K562 treated with DMSO at 1 percent for 12 hours (cell line): ENCODE results near the gene MLLT1. TPM values are rescaled to one million over a fixed set of nuclear protein-coding genes. Genes with fewer than 3 reads are reported as not detected.

Experiments used
- total RNA-seq: library from RNA; unstranded; fragments of 300-600 nt; gene quantifications from 2 replicates; pipeline ENCODE4 v1.2.3, GENCODE V29; 2022; ENCODE audit not compliant: insufficient read depth

The MLLT1 gene
- 29.9 and 56.8 TPM in 2 replicates for total RNA-seq

DNA sequence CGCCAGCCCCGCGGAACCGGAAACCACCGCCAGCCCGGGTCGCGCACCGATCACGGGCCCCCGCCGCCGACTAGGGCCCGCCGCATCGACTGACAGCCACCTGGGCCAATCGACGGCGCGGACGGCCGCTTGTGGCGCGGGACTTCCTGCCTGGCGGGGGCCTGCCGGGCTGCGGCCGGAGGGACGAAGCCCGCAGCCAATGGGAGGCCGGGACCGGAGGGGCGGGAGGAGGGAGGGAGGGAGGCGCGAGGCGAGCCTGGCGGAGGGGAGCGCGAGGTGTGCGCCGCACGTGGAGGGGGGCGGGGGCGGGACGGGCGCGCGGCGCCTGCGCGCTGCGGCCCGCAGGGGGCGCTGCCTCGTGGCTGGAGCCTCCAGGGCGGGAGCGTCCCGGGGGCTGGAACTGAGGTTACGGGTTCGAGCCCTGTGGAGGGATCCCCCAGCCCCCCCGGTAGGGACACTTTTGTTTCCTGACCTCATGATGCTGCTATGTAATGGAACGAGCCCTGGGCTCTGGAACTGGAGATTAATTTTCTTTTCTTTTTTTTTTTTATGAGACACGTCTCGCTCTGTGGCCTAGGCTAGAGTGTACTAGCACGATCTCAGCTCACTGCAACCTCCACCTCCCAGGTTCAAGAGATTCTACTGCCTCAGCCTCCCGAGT, at the start of gene MLLT1:
Gene MLLT1, minus strand, starts transcription at position 45 of the 661 bp plus-strand sequence. CDS start 191 bp downstream, outside the sequence.

Other genes with a start within 250 kb of the MLLT1 start
- 7.2 and 12.4 TPM in 2 replicates for gene RFX2, start 169.5 kb downstream of the MLLT1 start, total RNA-seq
- not detected in 2 replicates for gene ACSBG2, start 144.3 kb downstream of the MLLT1 start, total RNA-seq
- not detected in 2 replicates for gene ACER1, start 53.6 kb upstream of the MLLT1 start, total RNA-seq
- 96.4 and 138 TPM in 2 replicates for gene CLPP, start 81.6 kb upstream of the MLLT1 start, total RNA-seq
- gene ALKBH7, start 92.8 kb upstream of the MLLT1 start, total RNA-seq, result 104 and 151 TPM in 2 replicates
- 3.5 and 3.9 TPM in 2 replicates for gene PSPN, start 96.0 kb upstream of the MLLT1 start, total RNA-seq
- gene GTF2F1, start 113.2 kb upstream of the MLLT1 start, total RNA-seq, result 73.1 and 81.2 TPM in 2 replicates
- gene KHSRP, start 144.8 kb upstream of the MLLT1 start, total RNA-seq, result 243 and 502 TPM in 2 replicates
- gene SLC25A41, start 153.8 kb upstream of the MLLT1 start, total RNA-seq, result 1.5 and 2.0 TPM in 2 replicates
- 28.6 and 71.9 TPM in 2 replicates for gene SLC25A23, start 179.8 kb upstream of the MLLT1 start, total RNA-seq
- gene CRB3, start 184.3 kb upstream of the MLLT1 start, total RNA-seq, result not detected in 2 replicates
- 1.5 and 2.3 TPM in 2 replicates for gene DENND1C, start 201.8 kb upstream of the MLLT1 start, total RNA-seq
- 5.8 and 6.0 TPM in 2 replicates for gene TUBB4A, start 222.3 kb upstream of the MLLT1 start, total RNA-seq